ENCODE data around the gene FHOD1.

GRCh38 chr16:67237396-67238277, 9.6 kb downstream of the FHOD1 start:
- no peak for TF ChIP-seq CTCF (IDR thresholded peaks at IDR 0.05; ENCODE audit: poor library complexity)
- TF ChIP-seq EZH2 (IDR thresholded peaks at IDR 0.05; ENCODE audit: borderline replicate concordance): no peak
